8988T (cell line): ENCODE results near the gene UBTD2.
"Not testable (repeated sequence)": the region's sequence is repeated elsewhere in the genome, so short reads cannot be mapped to it uniquely, and the experiment has no call there.

ENCODE experiments used
- DNase-seq: peaks from one replicate; pipeline ENCODE4 v3.0.0; 2011

Gene UBTD2

GRCh38 chr5:172291837-172292236 lies 8.3 kb upstream of the UBTD2 start:
- not testable (repeated sequence) for DNase-seq

GRCh38 chr5:172288465-172288864 lies 4.9 kb upstream of the UBTD2 start:
- DNase-seq: no peak

- DNase-seq: not testable (repeated sequence)
Measured at GRCh38 chr5:172287140-172287539, 3.6 kb upstream of the UBTD2 start.

DNA sequence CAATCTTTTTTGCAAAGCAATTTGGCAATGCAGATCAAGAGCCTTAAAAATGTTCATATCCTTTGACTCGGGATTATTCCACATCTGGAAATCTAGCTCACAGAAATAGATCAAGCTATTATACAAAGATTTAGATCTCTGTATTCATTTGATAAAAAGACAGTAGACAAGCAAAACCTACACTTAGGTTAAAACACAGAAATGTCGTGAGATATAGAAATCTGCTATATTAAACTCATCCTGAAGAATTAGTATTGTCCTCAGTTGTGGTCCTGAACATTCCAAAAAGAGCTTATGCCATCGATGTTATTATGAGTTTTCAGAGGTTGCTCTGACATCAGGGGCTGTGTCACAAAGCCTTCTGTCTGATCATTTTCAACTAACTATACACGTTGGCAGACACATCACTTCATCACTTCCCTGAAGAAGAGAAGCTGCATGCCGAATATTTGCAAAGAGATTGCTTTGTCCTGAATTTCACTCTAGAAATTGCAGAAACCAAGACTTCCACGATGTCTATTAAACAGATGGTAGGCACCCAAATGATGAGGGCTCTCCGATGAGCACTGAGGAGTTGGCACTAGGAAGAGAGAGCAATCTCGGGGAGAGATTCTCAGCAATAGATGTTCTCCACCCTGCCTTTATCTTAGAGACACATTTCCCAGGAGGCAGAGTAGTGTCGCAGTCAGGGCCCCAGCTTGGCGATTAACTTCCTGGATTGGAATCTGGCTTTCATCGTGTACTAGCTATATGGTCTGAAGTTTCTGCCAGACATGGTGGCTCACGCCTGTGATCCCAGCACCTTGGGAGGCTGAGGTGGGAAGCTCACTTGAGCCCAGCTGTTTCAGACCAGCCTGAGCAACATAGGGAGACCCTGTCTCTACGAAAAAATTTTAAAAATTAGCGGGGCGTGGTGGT lies 1.9 kb upstream of the UBTD2 start:
- no peak for DNase-seq

DNA sequence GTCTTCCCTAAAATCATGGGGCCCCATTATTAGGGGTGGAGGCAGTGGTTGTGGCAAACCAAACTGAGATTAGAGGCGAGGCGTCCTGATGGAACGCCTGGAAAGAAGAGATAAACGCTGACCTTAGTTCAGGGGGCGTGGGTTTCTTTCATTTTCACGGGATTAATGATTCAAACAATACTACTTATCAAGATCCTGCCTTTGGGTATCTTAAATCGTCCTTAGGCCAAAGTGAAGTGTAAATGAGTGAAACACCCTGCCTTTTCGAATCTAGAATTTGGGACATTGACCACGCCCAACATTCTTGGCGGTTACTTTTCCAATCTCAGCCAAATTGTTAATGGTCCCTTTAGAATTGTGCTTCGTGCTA lies 1.0 kb upstream of the UBTD2 start:
- no peak for DNase-seq

DNA sequence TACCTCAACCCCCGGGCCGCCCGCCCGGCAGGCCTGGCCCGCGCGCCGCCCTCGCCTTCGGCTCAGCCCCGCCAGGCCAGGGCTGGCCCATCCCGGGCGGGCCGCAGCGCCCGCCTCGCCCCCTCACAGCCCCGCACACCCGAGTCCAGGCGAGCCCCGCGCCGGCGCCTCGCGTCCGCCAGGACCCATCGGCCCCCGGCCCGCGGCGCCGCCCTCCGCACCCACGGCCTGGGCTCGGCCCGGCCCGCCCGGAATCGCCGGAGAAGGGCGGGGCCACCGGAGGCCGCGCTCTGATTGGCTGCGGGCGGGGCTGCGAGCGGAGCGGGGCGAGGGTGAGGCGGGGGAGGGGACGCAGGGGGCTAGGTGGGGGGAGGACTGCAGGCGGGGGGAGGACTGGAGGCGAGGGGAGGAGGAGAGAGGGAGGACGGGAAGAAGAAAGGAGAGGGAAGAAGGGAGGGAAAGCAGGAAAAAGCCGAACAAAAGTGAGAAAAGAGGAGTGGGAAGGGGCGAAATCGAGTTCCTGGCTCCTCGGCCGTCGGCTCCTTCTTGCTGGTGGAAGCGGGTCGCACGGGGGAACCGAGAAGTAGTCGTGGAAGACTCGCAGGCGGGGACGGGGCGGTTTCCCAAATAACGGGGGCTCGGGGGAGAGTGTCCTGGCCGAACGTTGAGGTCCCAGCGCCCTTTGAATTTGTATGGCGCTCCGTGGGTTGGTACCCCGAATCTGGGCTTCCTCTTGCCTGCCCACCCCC lies 472 bp upstream of the UBTD2 start:
- peak; percentile 90 for DNase-seq

DNA sequence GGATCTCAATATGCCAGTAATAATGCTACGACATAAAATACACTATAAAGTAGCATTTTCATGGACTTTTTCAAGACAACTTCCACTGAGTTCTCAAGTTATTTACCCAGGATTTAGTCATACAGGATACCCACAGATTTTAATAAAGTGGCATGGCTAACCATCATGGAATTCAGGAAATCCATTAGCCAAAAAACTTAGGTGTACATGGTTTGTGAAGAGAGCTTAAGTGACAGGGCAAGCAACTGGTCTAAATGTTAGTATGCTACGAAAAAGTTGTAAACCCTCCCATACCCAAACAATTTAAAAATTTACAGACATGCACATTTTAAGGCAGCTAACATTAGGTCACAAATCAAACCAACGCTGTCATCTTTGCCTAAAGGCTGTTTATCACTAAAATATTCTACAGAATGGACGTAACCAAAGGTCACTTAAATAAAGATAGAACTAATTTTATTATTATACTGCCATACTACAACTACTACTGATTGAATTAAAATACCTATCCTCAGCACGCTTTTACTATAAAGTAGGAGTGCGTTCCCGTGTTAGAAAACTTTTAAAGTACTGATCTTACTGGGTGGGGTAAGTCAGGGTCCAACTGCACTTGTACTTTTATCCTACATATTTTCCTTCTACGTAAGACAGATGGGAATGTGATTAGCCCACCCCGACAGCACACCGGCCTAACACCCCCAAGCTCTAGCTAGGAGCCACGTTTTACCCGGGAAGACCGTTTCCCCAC lies 1.1 kb downstream of the UBTD2 start:
- DNase-seq: no peak

- DNase-seq: no peak
Measured at GRCh38 chr5:172281346-172281745, 2.2 kb downstream of the UBTD2 start.

DNA sequence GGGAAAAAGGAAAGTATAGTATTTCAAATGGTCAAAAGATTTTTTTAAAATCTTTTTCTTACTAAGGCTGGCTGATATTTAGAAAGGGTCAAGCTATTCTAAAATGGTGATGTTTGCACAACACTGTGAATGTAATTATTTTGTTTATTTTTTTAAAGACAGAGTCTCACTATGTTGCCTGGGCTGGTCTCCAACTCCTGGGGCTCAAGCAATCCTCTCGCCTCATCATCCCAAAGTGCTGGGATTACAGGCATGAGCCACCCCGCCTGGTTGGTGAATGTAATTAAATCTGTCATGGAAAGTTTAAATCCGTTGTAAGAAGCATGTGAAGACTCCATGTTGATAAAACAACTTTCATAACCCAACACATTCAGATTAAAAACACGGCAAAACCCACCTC lies 2.6 kb downstream of the UBTD2 start:
- no peak for DNase-seq

GRCh38 chr5:172280317-172280716 lies 3.2 kb downstream of the UBTD2 start:
- DNase-seq: no peak

DNA sequence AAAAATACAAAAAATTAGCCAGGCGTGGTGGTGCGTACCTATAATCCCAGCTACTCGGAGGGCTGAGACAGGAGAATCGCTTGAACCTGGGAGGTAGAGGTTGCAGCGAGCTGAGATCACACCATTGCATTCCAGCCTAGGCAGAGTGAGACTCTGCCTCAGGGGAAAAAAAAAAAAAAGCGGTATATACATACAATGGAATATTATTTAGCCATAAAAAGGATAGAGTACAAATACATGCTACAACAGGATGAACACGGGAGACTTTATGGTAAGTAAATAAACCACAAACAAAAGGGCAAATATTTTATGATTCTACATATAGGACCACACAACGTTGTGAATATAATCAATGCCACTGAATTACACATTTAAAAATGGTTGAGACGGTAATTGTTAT lies 5.2 kb downstream of the UBTD2 start:
- no peak for DNase-seq

DNA sequence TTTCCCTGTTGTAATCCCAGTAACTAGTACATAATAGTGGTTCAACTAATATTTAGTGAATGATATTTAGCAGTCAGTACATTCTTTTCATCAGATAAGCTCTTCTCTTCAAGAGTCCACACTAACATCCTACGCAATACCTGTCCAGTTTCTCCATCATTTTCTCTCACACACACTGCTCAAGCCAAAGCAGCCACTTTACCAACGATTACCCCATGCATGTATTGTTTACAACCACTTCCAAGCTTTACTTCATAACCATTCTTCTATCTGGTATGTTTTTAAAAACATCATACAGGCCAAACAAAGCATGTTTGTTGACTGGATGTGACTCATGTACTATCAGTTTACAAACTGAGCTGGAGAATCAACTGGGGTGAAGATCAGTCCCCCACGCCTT lies 7.3 kb downstream of the UBTD2 start:
- DNase-seq: no peak

DNA sequence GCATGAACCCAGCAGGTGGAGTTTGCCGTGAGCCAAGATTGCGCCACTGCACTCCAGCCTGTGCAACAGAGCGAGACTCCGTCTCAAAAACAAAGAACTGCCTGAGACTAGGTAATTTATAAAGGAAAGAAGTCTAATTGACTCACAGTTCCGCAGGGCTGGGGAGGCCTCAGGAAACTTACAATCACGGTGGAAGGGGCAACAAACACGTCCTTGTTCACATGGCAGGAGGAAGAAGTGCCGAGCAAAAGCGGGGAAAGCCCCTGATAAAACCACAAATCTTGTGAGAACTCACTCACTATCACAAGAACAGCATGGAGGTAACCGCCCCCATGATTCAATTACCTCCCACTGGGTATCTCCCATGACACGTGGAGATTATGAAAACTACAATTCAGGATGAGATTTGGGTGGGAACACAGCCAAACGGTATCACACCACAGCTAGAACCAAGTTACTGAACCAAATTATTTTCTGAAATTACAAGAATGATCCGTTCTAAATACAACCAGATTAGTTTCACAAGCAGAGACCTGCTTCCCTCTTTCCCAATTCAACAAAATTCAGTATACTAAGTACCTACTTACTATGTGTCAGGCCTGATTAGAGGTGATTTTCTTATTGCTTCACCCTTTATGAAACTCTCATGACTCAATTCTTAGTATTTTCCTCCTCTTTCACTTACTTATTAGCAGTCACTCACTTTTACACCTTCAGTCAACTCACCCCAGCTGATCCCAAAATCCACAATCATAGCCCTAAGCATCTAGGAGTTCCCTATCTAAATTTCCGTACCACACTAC lies 8.4 kb downstream of the UBTD2 start:
- DNase-seq: no peak

GRCh38 chr5:172267943-172268342 lies 15.6 kb downstream of the UBTD2 start:
- no peak for DNase-seq

- no peak for DNase-seq
Measured at GRCh38 chr5:172266676-172267092, 16.9 kb downstream of the UBTD2 start.

GRCh38 chr5:172266071-172266675 lies 17.4 kb downstream of the UBTD2 start:
- DNase-seq: no peak

- DNase-seq: no peak
Measured at GRCh38 chr5:172264815-172265395, 18.7 kb downstream of the UBTD2 start.

GRCh38 chr5:172255444-172255843 lies 28.1 kb downstream of the UBTD2 start:
- no peak for DNase-seq

GRCh38 chr5:172252501-172252900 lies 31.1 kb downstream of the UBTD2 start:
- DNase-seq: no peak

- DNase-seq: no peak
Measured at GRCh38 chr5:172251419-172251818, 32.1 kb downstream of the UBTD2 start.

DNA sequence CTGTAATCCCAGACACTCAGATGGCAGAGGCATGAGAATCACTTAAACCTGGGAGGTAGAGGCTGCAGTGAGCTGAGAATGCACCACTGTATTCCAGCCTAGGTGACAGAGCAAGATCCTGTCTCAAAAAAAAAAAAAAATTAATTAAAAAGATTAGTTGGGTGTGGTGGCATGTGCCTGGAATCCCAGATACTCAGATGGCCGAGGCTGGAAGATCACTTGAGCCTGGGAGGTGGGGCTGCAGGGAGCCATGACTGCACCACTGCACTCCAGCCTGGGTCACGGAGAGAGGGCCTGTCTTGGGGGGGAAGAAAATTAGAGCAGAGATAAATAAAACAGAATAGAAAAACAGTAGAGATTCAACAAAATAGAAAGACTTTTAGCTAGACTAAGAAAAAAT lies 34.9 kb downstream of the UBTD2 start:
- no peak for DNase-seq

DNA sequence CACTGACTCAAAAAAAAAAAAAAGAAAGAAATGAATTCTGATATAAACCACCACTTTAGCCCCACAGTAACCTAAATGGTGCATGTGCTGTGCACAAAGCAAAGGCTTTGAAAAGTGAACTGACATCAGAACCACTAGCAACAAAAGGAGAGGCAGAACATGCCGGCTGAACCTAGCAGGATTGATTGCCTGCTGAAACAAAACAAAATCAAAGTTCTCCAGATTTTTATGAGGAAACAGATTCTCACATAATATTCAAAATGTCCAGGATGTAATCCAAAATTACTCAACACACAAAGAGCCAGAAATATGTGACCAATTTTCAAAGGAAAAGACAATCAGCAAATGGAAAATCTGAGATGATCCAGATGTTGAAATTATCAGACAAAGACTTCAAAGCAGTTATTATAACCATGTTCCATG lies 37.9 kb downstream of the UBTD2 start:
- no peak for DNase-seq
